ENCODE results near the gene RP9.

The RP9 gene

GRCh38 chr7:33061282-33061937 lies 47.8 kb downstream of the RP9 start:
- DNase-seq: peak; percentile 38

- DNase-seq: no peak
Measured at GRCh38 chr7:33059635-33060034, 49.6 kb downstream of the RP9 start.

- no peak for DNase-seq
Measured at GRCh38 chr7:33055158-33055557, 54.0 kb downstream of the RP9 start.

- DNase-seq: no peak
Measured at GRCh38 chr7:33054261-33054964, 54.8 kb downstream of the RP9 start.

- no peak for DNase-seq
Measured at GRCh38 chr7:33053721-33054120, 55.5 kb downstream of the RP9 start.

- peak; percentile 57 for DNase-seq
Measured at GRCh38 chr7:33050535-33051318, 58.5 kb downstream of the RP9 start.

GRCh38 chr7:33048704-33049103 lies 60.5 kb downstream of the RP9 start:
- no peak for DNase-seq

GRCh38 chr7:33048257-33048656 lies 60.9 kb downstream of the RP9 start:
- DNase-seq: no peak

- no peak for DNase-seq
Measured at GRCh38 chr7:33044986-33045385, 64.2 kb downstream of the RP9 start.
